ENCODE measurements around the gene SLCO2B1. TPM values are rescaled to one million over a fixed set of nuclear protein-coding genes. Genes with fewer than 3 reads are reported as not detected.

The SLCO2B1 gene
- total and polyA plus RNA-seq, 2 of the 8 experiments (the other 6 are each of a cell fraction or from before 2014, with no cell fraction given) = 0.03 TPM; not detected in 1

- Histone ChIP-seq H3K79me1 (ENCODE audit: low read depth, low read length) (no peaks in the 10 kb centered on the region), H2AK5ac (ENCODE audit: low read depth, low read length) (no peak overlapping the region), H2BK15ac (ENCODE audit: low read length) (no peak overlapping the region), H4K91ac (replicated peaks; ENCODE audit: insufficient read length, low read length) (no peak overlapping the region), H2BK120ac (replicated peaks; ENCODE audit: low read depth, low read length) (no peak overlapping the region), H2BK20ac (ENCODE audit: low read length) (0 out of 2 replicates have a peak overlapping the region, but pooled peaks have one; percentile 13), H4K20me1 (replicated peaks in 1 of 2; ENCODE audit: control insufficient read depth in 1 of 2, insufficient read depth in 2 of 2, low read length in 2 of 2) (no peaks in the 10 kb centered on the region), H2BK5ac (ENCODE audit: low read depth, low read length) (no peak overlapping the region), H3K23me2 (ENCODE audit: low read depth, low read length) (no peaks in the 10 kb centered on the region), H3K9ac (replicated peaks in 1 of 4; ENCODE audit: extremely low read depth in 1 of 4, low read depth in 3 of 4, low read length in 3 of 4) (no peak overlapping the region), H4K5ac (ENCODE audit: insufficient read length, low read depth, low read length) (no peak overlapping the region), H3K27me3 (replicated peaks in 1 of 4; ENCODE audit: control insufficient read depth in 3 of 4, extremely low read depth in 1 of 4, insufficient read depth in 3 of 4, low read length in 3 of 4) (no peaks in the 10 kb centered on the region), H3K4me3 (ENCODE audit: extremely low read depth in 1 of 4, insufficient read depth in 2 of 4, low read depth in 3 of 4, low read length in 4 of 4) (no peak overlapping the region), H3K4ac (replicated peaks; ENCODE audit: insufficient read length, low read depth, low read length) (no peak overlapping the region), H3K56ac (replicated peaks; ENCODE audit: insufficient read length, low read depth, low read length) (no peak overlapping the region), H3K14ac (ENCODE audit: insufficient read length) (no peak overlapping the region), H3K79me2 (ENCODE audit: control insufficient read depth in 1 of 2, insufficient read depth in 2 of 2, low read length in 2 of 2) (no peaks in the 10 kb centered on the region), H2AFZ (ENCODE audit: low read length) (no peak overlapping the region), H3K9me3 (ENCODE audit: insufficient read depth in 2 of 2, low read depth in 1 of 2, low read length in 1 of 2) (no peaks in the 10 kb centered on the region), H3K36me3 (ENCODE audit: control insufficient read depth in 2 of 4, insufficient read depth in 4 of 4, low read length in 3 of 4) (no peaks in the 10 kb centered on the region), H3K27ac (ENCODE audit: low read depth, low read length) (no peak overlapping the region), H3K23ac (ENCODE audit: insufficient read length) (no peak overlapping the region), H4K8ac (ENCODE audit: extremely low read depth, insufficient read depth, low read length) (no peak overlapping the region), H3K4me2 (ENCODE audit: insufficient read depth in 1 of 2, low read depth in 2 of 2, low read length in 2 of 2) (no peak overlapping the region), H3K18ac (ENCODE audit: extremely low read depth, low read length) (no peak overlapping the region), H3K4me1 (replicated peaks in 1 of 4; ENCODE audit: control insufficient read depth in 3 of 4, insufficient read depth in 4 of 4, low read length in 3 of 4) (no peaks in the 10 kb centered on the region; a peak in 1 of 7 replicates), H2BK12ac (ENCODE audit: low read depth, low read length) (no peak overlapping the region)
- FAIRE-seq (no peak), DNase-seq (ENCODE audit: low read depth in 1 of 2, low spot score in 2 of 2) (no peak)
- 87% methylated on average over 6 of the region's 6 CpGs; no CpG with 5 or more reads in 1 of the 2 experiments for WGBS, 2 experiments (ENCODE audit: extremely low coverage in 1 of 2, insufficient coverage in 1 of 2, insufficient read length in 1 of 2, insufficient replicate concordance in 2 of 2, low coverage in 1 of 2, low lambda C conversion rate in 2 of 2, missing lambda C conversion rate in 1 of 2)
- CTCF ChIA-PET (ENCODE audit: partially characterized antibody) = interaction anchor here (0.6 to 29.8 kb wide), 5 partner anchors 8 to 145 kb away, joined by 3 to 952 read pairs (median 189); partner anchors contain the start of gene TPBGL
- POLR2A ChIA-PET (ENCODE audit: partially characterized antibody) = interaction anchor here (0.6 kb wide), 1 partner anchor 71 kb away, joined by 3 read pairs; no protein-coding TSS in a partner anchor
- TF ChIP-seq SAP30 (IDR thresholded peaks at IDR 0.05; ENCODE audit: insufficient read depth, insufficient replicate concordance, low read length) = no peak
- no peak for TF ChIP-seq FOSL1 (IDR thresholded peaks at IDR 0.05; ENCODE audit: insufficient read depth, low read depth, low read length)
Observed at GRCh38 chr11:75160220-75160757, 9.4 kb downstream of the SLCO2B1 start.

Data from H1 (cell line).